ENCODE results near the gene ALK.

DNA sequence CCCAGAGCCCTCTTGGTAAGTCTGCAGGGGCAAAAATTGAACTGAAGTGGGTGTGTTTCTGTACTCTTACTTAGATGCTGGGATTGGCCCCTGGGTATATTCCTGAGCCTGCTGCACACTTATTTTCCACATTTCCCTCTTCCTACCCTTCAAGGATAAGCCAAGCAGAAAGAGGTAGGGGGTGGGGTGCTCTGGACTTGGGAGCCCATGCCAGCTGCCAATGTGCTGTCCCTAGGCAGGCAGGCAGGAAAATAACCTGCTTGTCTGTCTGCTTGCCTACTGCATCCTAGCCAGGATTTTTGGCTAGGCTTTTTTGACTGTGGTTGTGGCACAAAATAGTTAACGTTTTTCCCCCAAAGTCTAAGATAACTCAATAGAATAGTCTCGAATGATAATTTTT lies 234.3 kb downstream of the ALK start:
- TF ChIP-seq POLR2A (IDR thresholded peaks at IDR 0.05; ENCODE audit: low read length): no peak
- no peak for TF ChIP-seq GATA1 (IDR thresholded peaks at IDR 0.05; ENCODE audit: low read depth, low read length)
